MM.1S (cell line): Measurements from ENCODE around the gene ZNF560.

Experiments used
- DNase-seq: peaks from one replicate; pipeline ENCODE4 v3.0.0-alpha.2; 2015
- H2AFZ ChIP-seq: fragments of 300-600 bp; sonication (generic); 2 replicates; pipeline ENCODE4 v1.6.0; 2016; ENCODE audit warnings: antibody characterized with exemption, low read length
- H3F3A ChIP-seq: fragments of 300-600 bp; sonication (generic); 2 replicates; pipeline ENCODE4 v1.6.1; 2016; ENCODE audit warnings: mild to moderate bottlenecking, antibody characterized with exemption, low read length, moderate library complexity, mixed read lengths; ENCODE audit not compliant: insufficient read depth
- H3K27ac ChIP-seq: fragments of 300-600 bp; sonication (generic); 2 replicates; pipeline ENCODE4 v1.5.1; 2016; ENCODE audit warnings: mild to moderate bottlenecking, low read length
- H3K27me3 ChIP-seq: fragments of 300-600 bp; sonication (generic); replicated peaks from 2 replicates; pipeline ENCODE4 v1.6.0; 2016; ENCODE audit warnings: low read length; ENCODE audit not compliant: insufficient read depth
- H3K36me3 ChIP-seq: fragments of 300-600 bp; sonication (generic); replicated peaks from 2 replicates; pipeline ENCODE4 v1.6.1; 2016; ENCODE audit warnings: mild to moderate bottlenecking, low read length, mixed read lengths; ENCODE audit not compliant: insufficient read depth
- H3K4me1 ChIP-seq: fragments of 300-600 bp; sonication (generic); 2 replicates; pipeline ENCODE4 v1.6.1; 2016; ENCODE audit warnings: low read length, mixed read lengths
- H3K4me2 ChIP-seq: fragments of 300-600 bp; sonication (generic); 2 replicates; pipeline ENCODE4 v1.6.0; 2016; ENCODE audit warnings: low read depth, low read length
- H3K4me3 ChIP-seq: fragments of 300-600 bp; sonication (generic); 2 replicates; pipeline ENCODE4 v1.5.1; 2016; ENCODE audit warnings: low read length, mixed read lengths
- H3K79me2 ChIP-seq: fragments of 300-600 bp; sonication (generic); 2 replicates; pipeline ENCODE4 v1.6.1; 2016; ENCODE audit warnings: mixed run types, low read length, mixed read lengths
- H3K9ac ChIP-seq: fragments of 300-600 bp; sonication (generic); 2 replicates; pipeline ENCODE4 v1.6.1; 2016; ENCODE audit warnings: low read length, mixed read lengths
- H3K9me2 ChIP-seq: fragments of 300-600 bp; sonication (generic); replicated peaks from 2 replicates; pipeline ENCODE4 v1.6.1; 2016; ENCODE audit warnings: mild to moderate bottlenecking, low read length, mixed read lengths; ENCODE audit not compliant: insufficient read depth
- H3K9me3 ChIP-seq: fragments of 300-600 bp; sonication (generic); replicated peaks from 2 replicates; pipeline ENCODE4 v1.6.1; 2016; ENCODE audit warnings: mild to moderate bottlenecking, low read length, mixed read lengths; ENCODE audit not compliant: insufficient read depth
- H4K20me1 ChIP-seq: fragments of 300-600 bp; sonication (generic); 2 replicates; pipeline ENCODE4 v1.6.1; 2016; ENCODE audit warnings: mild to moderate bottlenecking, low read length, moderate library complexity, mixed read lengths; ENCODE audit not compliant: insufficient read depth
- CTCF ChIP-seq: fragments of 300-600 bp; sonication (generic); IDR thresholded peaks from 2 replicates; pipeline ENCODE4 v1.5.1; 2016; ENCODE audit warnings: antibody characterized with exemption, low read length, mixed read lengths
- EZH2 ChIP-seq: fragments of 300-600 bp; sonication (generic); optimal IDR thresholded peaks from 2 replicates; pipeline ENCODE3; 2017; ENCODE audit warnings: low read depth, mild to moderate bottlenecking, antibody characterized with exemption, low read length, mixed read lengths
- EZH2phosphoT487 ChIP-seq: fragments of 300-600 bp; sonication (generic); IDR thresholded peaks from 2 replicates; pipeline ENCODE4 v1.6.1; 2018; ENCODE audit warnings: antibody characterized with exemption, low read length

Gene ZNF560

GRCh38 chr19:9461938-9462337 lies 36.5 kb downstream of the ZNF560 start:
- Histone ChIP-seq H2AFZ (no peak overlapping the region), H3K4me1 (no peaks in the 10 kb centered on the region), H3K9ac (no peak overlapping the region), H3K9me3 (no peaks in the 10 kb centered on the region), H3K79me2 (no peaks in the 10 kb centered on the region), H3K4me3 (no peak overlapping the region), H3K27ac (no peak overlapping the region), H3K4me2 (no peak overlapping the region), H3F3A (no peaks in the 10 kb centered on the region), H3K36me3 (no peaks in the 10 kb centered on the region), H3K27me3 (no peaks in the 10 kb centered on the region), H3K9me2 (no peaks in the 10 kb centered on the region), H4K20me1 (no peaks in the 10 kb centered on the region)
- DNase-seq: no peak
- no peak for TF ChIP-seq EZH2
- TF ChIP-seq EZH2phosphoT487: no peak
- TF ChIP-seq CTCF: no peak

DNA sequence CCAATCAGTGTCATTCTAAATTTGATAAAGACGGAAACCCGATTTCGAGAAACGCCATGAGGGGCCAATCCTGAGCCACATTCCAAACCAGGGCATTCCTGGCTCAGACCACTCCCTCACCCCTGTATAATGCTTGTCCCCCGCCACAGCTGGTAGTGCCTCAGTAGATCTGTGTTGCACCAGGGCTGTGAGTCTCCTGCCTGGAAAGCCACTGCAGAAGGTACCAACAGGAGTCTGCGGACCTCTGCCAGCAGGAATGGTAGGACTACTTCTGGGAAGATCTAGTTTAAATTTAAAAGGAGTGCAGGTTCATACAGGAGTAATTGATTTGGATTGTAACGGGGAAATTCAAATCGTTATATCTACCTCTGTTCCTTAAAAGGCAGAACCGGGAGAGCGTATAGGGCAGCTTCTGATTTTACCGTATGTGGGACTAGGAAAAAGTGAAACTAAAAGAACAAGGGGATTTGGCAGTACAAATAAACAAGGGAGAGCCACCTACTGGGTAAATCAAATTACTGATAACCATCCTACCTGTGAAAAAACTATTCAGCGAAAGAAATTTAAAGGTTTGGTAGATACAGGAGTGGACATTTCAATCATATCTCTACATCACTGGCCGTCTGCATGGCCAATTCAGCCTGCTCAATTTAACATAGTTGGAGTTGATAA lies 42.3 kb downstream of the ZNF560 start:
- Histone ChIP-seq H3K27ac (no peak overlapping the region), H4K20me1 (no peaks in the 10 kb centered on the region), H3K79me2 (no peaks in the 10 kb centered on the region), H3K4me1 (no peaks in the 10 kb centered on the region), H3F3A (no peaks in the 10 kb centered on the region), H3K9me2 (no peaks in the 10 kb centered on the region), H3K36me3 (no peaks in the 10 kb centered on the region), H2AFZ (peak overlapping the region; percentile 84), H3K9ac (peak overlapping the region; percentile 45; the same call in 1 of the 2 replicates), H3K9me3 (no peaks in the 10 kb centered on the region), H3K27me3 (no peaks in the 10 kb centered on the region), H3K4me3 (peak overlapping the region; percentile 64), H3K4me2 (peak overlapping the region; percentile 61)
- TF ChIP-seq EZH2phosphoT487: no peak
- peak; percentile 41 for TF ChIP-seq CTCF
- DNase-seq: peak; percentile 68

GRCh38 chr19:9453953-9454352 lies 44.5 kb downstream of the ZNF560 start:
- H3K9ac ChIP-seq: no peak overlapping the region
- no peaks in the 10 kb centered on the region for H3K9me3 ChIP-seq
- H3K9me2 ChIP-seq: no peaks in the 10 kb centered on the region
- no peak overlapping the region for H3K4me3 ChIP-seq
- DNase-seq: no peak
- no peaks in the 10 kb centered on the region for H3K36me3 ChIP-seq
- H3K27ac ChIP-seq: no peak overlapping the region
- no peaks in the 10 kb centered on the region for H3K27me3 ChIP-seq
- no peaks in the 10 kb centered on the region for H3K79me2 ChIP-seq
- H3K4me2 ChIP-seq: no peak overlapping the region
- H2AFZ ChIP-seq: no peak overlapping the region
- H4K20me1 ChIP-seq: no peaks in the 10 kb centered on the region
- no peaks in the 10 kb centered on the region for H3F3A ChIP-seq
- H3K4me1 ChIP-seq: no peaks in the 10 kb centered on the region
- TF ChIP-seq CTCF (no peak), EZH2phosphoT487 (no peak), EZH2 (no peak)
